RWPE1 (cell line): ENCODE results near the gene GIT2.

ENCODE experiments used
- CTCF ChIA-PET: fragments of 350-600 bp; sonication (Branson Sonifier 250); formaldehyde crosslinking; extraction: SDS; loops from one replicate; lab custom pipeline; 2021; lab: Yijun Ruan, JAX
- POLR2A ChIA-PET: fragments of 400-600 bp; formaldehyde crosslinking; extraction: SDS; loops from one replicate; lab custom pipeline; 2020; ENCODE audit warnings: antibody characterized with exemption; ENCODE audit not compliant: low non-redundant PET; lab: Yijun Ruan, JAX
- DNase-seq: peaks from one replicate; pipeline ENCODE4 v3.0.0; 2012; ENCODE audit warnings: low spot score
- H3K27ac ChIP-seq: fragments of 450-650 bp; 2 replicates; pipeline ENCODE4 v1.5.1; 2017
- TF ChIP-seq, protein P1 (sequence below): fragments of 450-650 bp; conservative IDR thresholded peaks from 2 replicates; pipeline ENCODE4 v1.5.1; 2017; ENCODE audit warnings: low read depth, mild to moderate bottlenecking

Gene GIT2

DNA sequence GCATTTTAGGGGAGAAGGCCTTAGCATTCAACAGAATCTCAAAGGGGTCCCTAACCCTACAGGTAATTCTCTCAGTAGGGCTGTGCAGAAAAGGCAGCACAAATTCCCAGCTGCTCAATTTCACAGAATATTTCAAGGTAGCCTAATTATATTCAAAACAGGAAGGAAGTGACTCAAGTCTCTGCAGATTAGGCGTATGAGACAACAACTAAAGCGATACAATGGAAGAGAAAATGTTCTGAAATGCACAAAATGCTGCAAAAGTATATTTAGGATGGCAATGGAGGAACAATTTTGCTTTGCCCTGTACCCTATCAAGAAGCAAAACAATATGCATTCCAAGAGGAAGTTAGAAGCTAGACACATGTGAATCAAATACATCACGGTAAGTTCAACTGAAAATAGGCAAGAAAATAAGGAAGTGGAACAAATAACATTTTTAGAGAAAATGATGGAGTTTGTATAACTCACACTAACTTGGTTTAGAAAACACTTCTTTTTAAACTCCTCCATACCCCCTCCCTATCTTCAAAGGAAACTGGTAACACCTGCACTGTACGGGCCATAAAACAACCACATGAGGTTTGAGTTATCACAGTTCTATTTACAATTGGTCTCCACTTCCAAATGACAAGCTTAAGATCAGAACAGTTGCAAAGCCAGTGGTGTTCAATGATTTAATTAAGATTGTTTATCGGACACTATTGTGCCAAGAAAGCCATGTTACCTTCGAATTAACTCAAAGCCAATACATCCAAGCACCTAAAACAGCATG lies 1.6 kb downstream of the GIT2 start:
- DNase-seq: no peak
- H3K27ac ChIP-seq: no peak overlapping the region
- CTCF ChIA-PET: interaction anchor here (0.5 kb wide), 1 partner anchor 19 kb away, joined by 3 read pairs; no protein-coding TSS in a partner anchor
- TF ChIP-seq, protein P1, sequence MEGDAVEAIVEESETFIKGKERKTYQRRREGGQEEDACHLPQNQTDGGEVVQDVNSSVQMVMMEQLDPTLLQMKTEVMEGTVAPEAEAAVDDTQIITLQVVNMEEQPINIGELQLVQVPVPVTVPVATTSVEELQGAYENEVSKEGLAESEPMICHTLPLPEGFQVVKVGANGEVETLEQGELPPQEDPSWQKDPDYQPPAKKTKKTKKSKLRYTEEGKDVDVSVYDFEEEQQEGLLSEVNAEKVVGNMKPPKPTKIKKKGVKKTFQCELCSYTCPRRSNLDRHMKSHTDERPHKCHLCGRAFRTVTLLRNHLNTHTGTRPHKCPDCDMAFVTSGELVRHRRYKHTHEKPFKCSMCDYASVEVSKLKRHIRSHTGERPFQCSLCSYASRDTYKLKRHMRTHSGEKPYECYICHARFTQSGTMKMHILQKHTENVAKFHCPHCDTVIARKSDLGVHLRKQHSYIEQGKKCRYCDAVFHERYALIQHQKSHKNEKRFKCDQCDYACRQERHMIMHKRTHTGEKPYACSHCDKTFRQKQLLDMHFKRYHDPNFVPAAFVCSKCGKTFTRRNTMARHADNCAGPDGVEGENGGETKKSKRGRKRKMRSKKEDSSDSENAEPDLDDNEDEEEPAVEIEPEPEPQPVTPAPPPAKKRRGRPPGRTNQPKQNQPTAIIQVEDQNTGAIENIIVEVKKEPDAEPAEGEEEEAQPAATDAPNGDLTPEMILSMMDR: no peak
- POLR2A ChIA-PET: no interaction called here

DNA sequence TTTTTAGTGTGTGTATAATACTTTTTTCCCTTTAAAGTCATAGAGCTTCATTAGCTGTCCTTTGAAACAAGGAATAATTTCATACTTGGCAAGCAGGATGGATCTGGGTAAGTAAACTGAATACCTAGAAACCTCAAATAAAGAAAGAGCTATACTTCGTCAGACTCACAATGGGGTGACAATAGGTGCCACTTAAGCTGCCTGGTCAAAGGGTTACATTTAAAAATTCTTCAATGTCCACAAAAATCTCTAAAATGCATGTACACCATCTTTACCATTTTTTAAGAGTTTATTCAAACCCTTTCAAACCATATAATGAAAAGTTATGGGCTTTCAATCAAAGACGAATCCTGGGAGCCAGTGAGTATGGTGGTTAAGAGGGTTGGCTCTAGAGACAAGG lies 3.1 kb downstream of the GIT2 start:
- TF ChIP-seq, protein P1: no peak
- no peak for DNase-seq
- ChIA-PET POLR2A (no interaction called here), CTCF (no interaction called here)
- no peak overlapping the region for H3K27ac ChIP-seq

DNA sequence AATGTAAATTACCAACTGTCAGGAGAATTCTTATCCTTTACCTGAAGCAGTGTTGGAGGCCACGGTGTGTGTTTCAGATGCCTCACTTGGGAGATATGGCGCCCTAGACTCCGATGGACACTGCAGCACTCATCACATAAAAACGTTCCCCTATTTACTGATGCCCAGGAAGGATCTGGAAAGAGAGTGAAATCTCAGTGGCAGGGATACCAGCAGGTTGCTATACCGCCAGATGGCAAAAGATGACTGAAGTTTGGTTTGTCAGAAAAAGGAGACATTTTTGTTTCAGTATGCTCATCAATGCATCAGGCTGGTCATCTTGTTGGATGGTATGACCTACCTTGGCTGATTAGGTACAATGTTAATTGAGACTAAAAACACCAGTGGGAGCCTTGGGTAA lies 4.6 kb downstream of the GIT2 start:
- CTCF ChIA-PET: interaction anchor here (0.7 to 1.1 kb wide), 2 partner anchors 11 to 20 kb away, joined by 4 to 9 read pairs; no protein-coding TSS in a partner anchor
- TF ChIP-seq, protein P1: no peak
- H3K27ac ChIP-seq: no peak overlapping the region
- POLR2A ChIA-PET: interaction anchor here (0.7 kb wide), 1 partner anchor 33 kb away, joined by 3 read pairs; no protein-coding TSS in a partner anchor
- DNase-seq: no peak

DNA sequence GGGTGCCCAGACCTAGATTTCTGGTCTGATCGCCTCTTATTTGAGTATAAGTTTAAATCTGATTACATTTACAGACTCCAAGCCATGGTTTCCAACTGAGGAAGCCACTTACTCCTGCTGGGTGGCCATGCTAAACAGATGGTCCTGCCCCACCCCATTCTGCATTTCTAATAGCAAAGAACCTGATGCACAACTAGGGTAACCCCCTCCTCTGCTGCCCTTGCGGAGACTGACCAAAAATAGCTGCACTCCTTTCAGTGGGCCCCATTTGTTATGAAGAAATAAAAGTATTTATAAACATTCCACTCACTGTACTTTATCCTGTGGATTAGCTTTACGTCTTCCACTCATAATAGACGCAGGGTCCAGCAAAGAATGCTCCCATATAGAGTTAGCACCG lies 6.8 kb downstream of the GIT2 start:
- DNase-seq: no peak
- ChIA-PET POLR2A (no interaction called here), CTCF (no interaction called here)
- no peak overlapping the region for H3K27ac ChIP-seq
- TF ChIP-seq, protein P1: no peak

DNA sequence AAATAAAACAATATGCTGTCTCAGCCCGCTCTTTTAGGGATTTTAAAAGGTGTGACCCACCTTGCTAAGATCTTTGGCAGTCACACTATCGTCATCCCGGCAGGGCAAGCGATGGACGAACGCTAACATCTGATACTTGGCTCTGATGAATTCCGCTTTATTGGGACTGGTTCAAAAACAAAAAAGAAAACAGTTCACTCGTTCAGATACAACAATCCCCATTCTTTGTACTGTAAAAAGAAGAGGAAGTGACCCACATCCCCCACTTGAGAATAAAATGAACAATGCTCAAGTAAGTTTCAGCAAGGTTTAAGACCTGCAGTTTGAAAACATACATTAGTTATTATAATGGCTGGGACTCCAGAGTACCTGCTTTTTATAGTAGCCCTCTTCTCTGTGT lies 7.3 kb downstream of the GIT2 start:
- CTCF ChIA-PET: no interaction called here

DNA sequence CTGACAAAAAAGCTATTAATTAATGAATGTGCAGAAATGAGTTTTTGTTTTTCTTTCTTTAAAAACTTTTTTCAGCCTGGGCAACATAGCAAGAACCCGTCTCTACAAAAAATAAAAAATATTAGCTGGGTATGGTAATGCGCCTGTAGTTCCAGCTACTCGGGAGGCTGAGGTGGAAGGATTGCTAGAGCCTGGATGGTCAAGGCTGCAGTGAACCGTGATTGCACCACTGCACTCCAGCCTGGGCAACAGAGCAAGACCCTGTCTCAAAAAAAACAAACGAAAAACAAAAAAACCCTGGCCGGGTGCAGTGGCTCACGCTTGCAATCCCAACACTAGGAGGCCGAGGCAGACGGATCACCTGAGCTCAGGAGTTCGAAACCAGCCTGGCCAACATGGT lies 7.9 kb downstream of the GIT2 start:
- ChIA-PET POLR2A (no interaction called here), CTCF (no interaction called here)
- no peak for DNase-seq
- no peak overlapping the region for H3K27ac ChIP-seq
- TF ChIP-seq, protein P1: no peak

More for the DNA sequence above, 7.3 kb downstream of the GIT2 start:
- POLR2A ChIA-PET: no interaction called here
- TF ChIP-seq, protein P1: no peak
- no peak overlapping the region for H3K27ac ChIP-seq
- DNase-seq: no peak
